H1 (cell line): Measurements from ENCODE around the gene ETS1. TPM values are rescaled to one million over a fixed set of nuclear protein-coding genes. Genes with fewer than 3 reads are reported as not detected.

ENCODE experiments used
- CTCF ChIA-PET: fragments of 300-600 bp; sonication (Branson Sonifier 250); formaldehyde crosslinking; loops from one replicate; lab custom pipeline; 2021; ENCODE audit not compliant: partially characterized antibody; lab: Charles Lee
- POLR2A ChIA-PET: fragments of 300-600 bp; sonication (Branson Sonifier 250); formaldehyde crosslinking; loops from one replicate; lab custom pipeline; 2021; ENCODE audit warnings: inconsistent platforms; ENCODE audit not compliant: partially characterized antibody; lab: Charles Lee
- DNase-seq, 2 experiments: peaks; one replicate each; pipeline versions ENCODE4 v3.0.0 to v3.0.0-alpha.2; 2010 to 2022; ENCODE audit warnings: low spot score in 2 of 2, low read depth in 1 of 2, mixed read lengths in 1 of 2
- FAIRE-seq: peaks from 2 replicates; lab custom pipeline; 2011; peaks lifted over from hg19 to GRCh38; lab: Jason Lieb, UNC
- H2AFZ ChIP-seq: 2 replicates; pipeline ENCODE4 v1.8.1; 2012; ENCODE audit warnings: low read length, inconsistent platforms
- H2AK5ac ChIP-seq: 2 replicates; pipeline ENCODE4 v1.6.1; 2013; ENCODE audit warnings: low read depth, low read length
- H2BK120ac ChIP-seq: replicated peaks from 2 replicates; pipeline ENCODE3; 2013; ENCODE audit warnings: low read depth, low read length, inconsistent platforms
- H2BK12ac ChIP-seq: 2 replicates; pipeline ENCODE4 v1.6.1; 2013; ENCODE audit warnings: low read depth, low read length
- H2BK15ac ChIP-seq: 2 replicates; pipeline ENCODE4 v1.6.1; 2013; ENCODE audit warnings: low read length
- H2BK20ac ChIP-seq: 2 replicates; pipeline ENCODE4 v1.6.1; 2013; ENCODE audit warnings: low read length
- H2BK5ac ChIP-seq: 2 replicates; pipeline ENCODE4 v1.6.1; 2013; ENCODE audit warnings: low read depth, low read length
- H3K14ac ChIP-seq: 2 replicates; pipeline ENCODE4 v1.6.1; 2013; ENCODE audit warnings: inconsistent platforms; ENCODE audit not compliant: insufficient read length
- H3K18ac ChIP-seq: 2 replicates; pipeline ENCODE4 v1.6.1; 2013; ENCODE audit warnings: low read length; ENCODE audit errors: extremely low read depth
- H3K23ac ChIP-seq: 2 replicates; pipeline ENCODE4 v1.6.1; 2013; ENCODE audit warnings: inconsistent platforms; ENCODE audit not compliant: insufficient read length
- H3K23me2 ChIP-seq: 2 replicates; pipeline ENCODE4 v1.6.1; 2013; ENCODE audit warnings: low read depth, low read length
- H3K27ac ChIP-seq: 2 replicates; pipeline ENCODE4 v1.6.1; 2011; ENCODE audit warnings: low read depth, low read length, inconsistent platforms
- H3K27me3 ChIP-seq, 4 experiments: replicated peaks in 1 of 4; 1 replicate in 1 of 4; 2 replicates in 3 of 4; pipeline versions ENCODE4 v1.6.1 to v1.8.1; 2011 to 2013; ENCODE audit warnings: low read length in 3 of 4, mild to moderate bottlenecking in 3 of 4, inconsistent platforms in 2 of 4, mixed read lengths in 2 of 4, moderate library complexity in 1 of 4; ENCODE audit not compliant: control insufficient read depth in 3 of 4, insufficient read depth in 3 of 4; ENCODE audit errors: extremely low read depth in 1 of 4
- H3K36me3 ChIP-seq, 4 experiments: 2 replicates each; pipeline versions ENCODE4 v1.6.1 to v1.8.1; 2011 to 2013; ENCODE audit warnings: mild to moderate bottlenecking in 4 of 4, low read length in 3 of 4, moderate library complexity in 2 of 4, control low read depth in 1 of 4, inconsistent platforms in 1 of 4; ENCODE audit not compliant: insufficient read depth in 4 of 4, control insufficient read depth in 2 of 4
- H3K4ac ChIP-seq: replicated peaks from 2 replicates; pipeline ENCODE3; 2013; ENCODE audit warnings: low read length, low read depth, mixed read lengths, inconsistent platforms; ENCODE audit not compliant: insufficient read length
- H3K4me1 ChIP-seq, 4 experiments: replicated peaks in 1 of 4; 1 replicate in 1 of 4; 2 replicates in 3 of 4; pipeline versions ENCODE4 v1.6.1 to v1.8.1; 2011 to 2013; ENCODE audit warnings: low read length in 3 of 4, inconsistent platforms in 2 of 4, mixed read lengths in 1 of 4; ENCODE audit not compliant: insufficient read depth in 4 of 4, control insufficient read depth in 3 of 4
- H3K4me2 ChIP-seq, 2 experiments: 2 replicates each; pipeline versions ENCODE4 v1.6.1 to v1.8.1; 2011 to 2013; ENCODE audit warnings: low read depth in 2 of 2, low read length in 2 of 2, control low read depth in 1 of 2, inconsistent platforms in 1 of 2, mild to moderate bottlenecking in 1 of 2; ENCODE audit not compliant: insufficient read depth in 1 of 2
- H3K4me3 ChIP-seq, 4 experiments: fragments of 200-600, 300-600 bp in 1 of 4; sonication (generic), shearing (Covaris generic), sonication (Bioruptor Twin) in 1 of 4; 2 replicates each; pipeline versions ENCODE4 v1.5.1 to v1.8.1; 2011 to 2016; ENCODE audit warnings: low read length in 4 of 4, low read depth in 3 of 4, control low read depth in 2 of 4, inconsistent platforms in 2 of 4, mild to moderate bottlenecking in 2 of 4, mixed read lengths in 1 of 4, moderate library complexity in 1 of 4; ENCODE audit not compliant: insufficient read depth in 2 of 4; ENCODE audit errors: extremely low read depth in 1 of 4
- H3K56ac ChIP-seq: replicated peaks from 2 replicates; pipeline ENCODE3; 2013; ENCODE audit warnings: low read depth, mild to moderate bottlenecking, mixed read lengths, low read length, inconsistent platforms; ENCODE audit not compliant: insufficient read length
- H3K79me1 ChIP-seq: 2 replicates; pipeline ENCODE4 v1.6.1; 2013; ENCODE audit warnings: low read depth, low read length, control low read depth
- H3K79me2 ChIP-seq, 2 experiments: 2 replicates each; pipeline versions ENCODE4 v1.6.1 to v1.8.1; 2012 to 2013; ENCODE audit warnings: low read length in 2 of 2, mild to moderate bottlenecking in 2 of 2, inconsistent platforms in 1 of 2; ENCODE audit not compliant: insufficient read depth in 2 of 2, control insufficient read depth in 1 of 2
- H3K9ac ChIP-seq, 4 experiments: replicated peaks in 1 of 4; 1 replicate in 1 of 4; 2 replicates in 3 of 4; pipeline versions ENCODE4 v1.6.1 to v1.8.1; 2011 to 2013; ENCODE audit warnings: low read depth in 3 of 4, low read length in 3 of 4, control low read depth in 2 of 4, mild to moderate bottlenecking in 2 of 4, moderate library complexity in 2 of 4, inconsistent platforms in 1 of 4; ENCODE audit errors: extremely low read depth in 1 of 4
- H3K9me3 ChIP-seq, 2 experiments: 2 replicates each; pipeline versions ENCODE4 v1.6.1 to v1.8.1; 2012 to 2013; ENCODE audit warnings: mild to moderate bottlenecking in 2 of 2, moderate library complexity in 2 of 2, control low read depth in 1 of 2, inconsistent platforms in 1 of 2, low read depth in 1 of 2, low read length in 1 of 2, mixed read lengths in 1 of 2; ENCODE audit not compliant: insufficient read depth in 2 of 2
- H4K20me1 ChIP-seq, 2 experiments: replicated peaks in 1 of 2; 2 replicates each; pipeline versions ENCODE3 to v1.8.1; 2011 to 2013; ENCODE audit warnings: inconsistent platforms in 2 of 2, low read length in 2 of 2, mild to moderate bottlenecking in 1 of 2; ENCODE audit not compliant: insufficient read depth in 2 of 2, control insufficient read depth in 1 of 2
- H4K5ac ChIP-seq: 2 replicates; pipeline ENCODE4 v1.6.1; 2013; ENCODE audit warnings: low read length, low read depth, mixed read lengths, inconsistent platforms; ENCODE audit not compliant: insufficient read length
- H4K8ac ChIP-seq: 2 replicates; pipeline ENCODE4 v1.8.0; 2013; ENCODE audit warnings: mild to moderate bottlenecking, moderate library complexity, low read length, inconsistent platforms; ENCODE audit not compliant: insufficient read depth; ENCODE audit errors: extremely low read depth
- H4K91ac ChIP-seq: replicated peaks from 2 replicates; pipeline ENCODE3; 2013; ENCODE audit warnings: low read length, mixed read lengths, inconsistent platforms; ENCODE audit not compliant: insufficient read length
- CTCF ChIP-seq, 3 experiments: IDR thresholded peaks; 1 replicate in 2 of 3; 2 replicates in 1 of 3; pipeline versions ENCODE4 v1.5.1 to v1.6.1; 2011; ENCODE audit warnings: low read length in 3 of 3, mild to moderate bottlenecking in 3 of 3, inconsistent platforms in 2 of 3, low read depth in 1 of 3, moderate library complexity in 1 of 3; ENCODE audit not compliant: insufficient read depth in 1 of 3; ENCODE audit errors: control extremely low read depth in 1 of 3
- EP300 ChIP-seq, 2 experiments: IDR thresholded peaks; 1 replicate in 1 of 2; 2 replicates in 1 of 2; pipeline ENCODE4 v1.6.1; 2011 to 2012; ENCODE audit warnings: low read depth in 2 of 2, low read length in 2 of 2, mild to moderate bottlenecking in 2 of 2, borderline replicate concordance in 1 of 2, inconsistent platforms in 1 of 2, moderate library complexity in 1 of 2
- GTF2F1 ChIP-seq: IDR thresholded peaks from 2 replicates; pipeline ENCODE4 v1.6.1; 2012; ENCODE audit warnings: low read depth, low read length, improper control_type of control experiment, borderline replicate concordance
- RAD21 ChIP-seq, 2 experiments: IDR thresholded peaks in 1 of 2; conservative IDR thresholded peaks in 1 of 2; 2 replicates each; pipeline ENCODE4 v1.6.1; 2011; ENCODE audit warnings: low read depth in 2 of 2, low read length in 2 of 2, improper control_type of control experiment in 1 of 2, inconsistent platforms in 1 of 2, mild to moderate bottlenecking in 1 of 2, moderate library complexity in 1 of 2
- WGBS, 2 experiments: shearing (Covaris generic) in 1 of 2; methylation state at CpG; one replicate each; pipeline versions ENCODE4 v1.1.6 to v1.1.7; 2013 to 2015; ENCODE audit warnings: low lambda C conversion rate in 2 of 2, mixed read lengths in 2 of 2, inconsistent platforms in 1 of 2, low coverage in 1 of 2, missing lambda C conversion rate in 1 of 2; ENCODE audit not compliant: insufficient replicate concordance in 2 of 2, insufficient coverage in 1 of 2, insufficient read length in 1 of 2; ENCODE audit errors: extremely low coverage in 1 of 2, missing lambda C conversion rate in 1 of 2; 5-methylcytosine and 5-hydroxymethylcytosine counted together
- polyA plus RNA-seq, 7 experiments: library from polyadenylated mRNA; depleted of rRNA in 3 of 7; stranded (reverse) in 5 of 7; unstranded in 2 of 7; fragments of >200 nt in 5 of 7; fragments of 200-250 nt in 2 of 7; gene quantifications; 1 replicate in 5 of 7; 2 replicates in 1 of 7; 4 replicates in 1 of 7; pipeline versions ENCODE4 v1.2.1 to v1.2.3, GENCODE V29; 2011 to 2013; ENCODE audit warnings: missing spikeins in 2 of 7, mixed read lengths in 2 of 7
- total RNA-seq: library from RNA; stranded (reverse); fragmentation: NEBNext Ultra II Directional; extraction: Animal tissue kit (Norgen Biotek cat#: 25700); gene quantifications from 2 replicates; pipeline ENCODE4 v1.2.1, GENCODE V29; 2021

ETS1 gene
- total and polyA plus RNA-seq, 2 of the 8 experiments (the other 6 are each of a cell fraction or from before 2014, with no cell fraction given): 10.0 to 35.3 TPM

GRCh38 chr11:128553662-128554362 lies 33.5 kb downstream of the ETS1 start:
- H2BK5ac ChIP-seq: no peak overlapping the region
- no peak overlapping the region for H2BK120ac ChIP-seq
- no peak for DNase-seq
- no peak for FAIRE-seq
- H4K91ac ChIP-seq: no peak overlapping the region
- POLR2A ChIA-PET: no interaction called here
- CTCF ChIA-PET: interaction anchor here (0.6 to 7.5 kb wide), 23 partner anchors 11 to 396 kb away, joined by 3 to 102 read pairs (median 4); no protein-coding TSS in a partner anchor
- H2BK20ac ChIP-seq: no peak overlapping the region
- H4K8ac ChIP-seq: no peak overlapping the region
- no peak overlapping the region for H3K23ac ChIP-seq
- H2BK15ac ChIP-seq: no peak overlapping the region
- no peak overlapping the region for H3K9ac ChIP-seq
- peaks cover 4 to 46% (median 36%) of the 10 kb centered on the region in 4 experiments for H3K27me3 ChIP-seq
- H3K4me3 ChIP-seq: no peak overlapping the region
- no peak overlapping the region for H2AFZ ChIP-seq
- peaks cover 2% of the 10 kb centered on the region; the same call in 1 of the 2 replicates for H3K23me2 ChIP-seq
- H3K79me1 ChIP-seq: no peaks in the 10 kb centered on the region
- H3K27ac ChIP-seq: no peak overlapping the region
- no peak overlapping the region for H3K18ac ChIP-seq
- H4K5ac ChIP-seq: no peak overlapping the region
- H3K4me1 ChIP-seq: peaks cover 7 to 16% (median 10%) of the 10 kb centered on the region in 4 experiments; a peak in 6 of 7 replicates
- TF ChIP-seq RAD21 (IDR thresholded peaks at IDR 0.05 in 1 of 2, conservative IDR thresholded peaks at IDR 0.05 in 1 of 2; ENCODE audit: low read depth in 2 of 2, low read length in 2 of 2) (peak in 1 of 2 experiments; percentile 51; a peak in 3 of 4 replicates), CTCF (IDR thresholded peaks at IDR 0.05; ENCODE audit: control extremely low read depth in 1 of 3, insufficient read depth in 1 of 3, low read depth in 1 of 3, low read length in 3 of 3) (peak in 2 of 3 experiments; percentile 25 to 60; a peak in 3 of 4 replicates), GTF2F1 (no peak), EP300 (IDR thresholded peaks at IDR 0.05; ENCODE audit: borderline replicate concordance in 1 of 2, low read depth in 2 of 2, low read length in 2 of 2) (no peak)
- H3K36me3 ChIP-seq: no peaks in the 10 kb centered on the region; a peak in 1 of 8 replicates
- H3K4me2 ChIP-seq: no peak overlapping the region
- H3K9me3 ChIP-seq: no peaks in the 10 kb centered on the region
- H3K79me2 ChIP-seq: no peaks in the 10 kb centered on the region
- no peak overlapping the region for H3K56ac ChIP-seq
- no peak overlapping the region for H2AK5ac ChIP-seq
- no peak overlapping the region for H3K4ac ChIP-seq
- no peak overlapping the region for H2BK12ac ChIP-seq
- WGBS, 2 experiments: 88 to 100% methylated on average over 3 to 10 of the region's 10 CpGs
- H3K14ac ChIP-seq: no peak overlapping the region
- peaks cover 3 to 13% of the 10 kb centered on the region in 2 experiments for H4K20me1 ChIP-seq
